ENCODE results near the gene TSPOAP1.

Gene TSPOAP1

GRCh38 chr17:58368860-58369213 lies 40.2 kb upstream of the TSPOAP1 start:
- Histone ChIP-seq H4K8ac (ENCODE audit: low read length) (no peak overlapping the region), H2AFZ (ENCODE audit: low read depth, low read length) (no peak overlapping the region), H2BK15ac (ENCODE audit: low read depth, poor library complexity, severe bottlenecking) (no peak overlapping the region), H2BK5ac (ENCODE audit: low read depth, low read length, poor library complexity, severe bottlenecking) (no peak overlapping the region), H3K27me3 (ENCODE audit: control insufficient read depth in 1 of 2, insufficient read depth in 1 of 2, low read length in 2 of 2) (peaks cover 31 to 41% of the 10 kb centered on the region in 2 experiments), H3K14ac (ENCODE audit: low read length in 2 of 2) (no peak overlapping the region), H3K4me2 (ENCODE audit: low read length, poor library complexity, severe bottlenecking) (no peak overlapping the region), H3K4ac (ENCODE audit: low read depth in 1 of 2, low read length in 2 of 2) (no peak overlapping the region), H3K23ac (ENCODE audit: low read length in 2 of 2) (no peak overlapping the region), H3K9ac (ENCODE audit: low read length) (no peak overlapping the region), H3K18ac (ENCODE audit: low read depth in 1 of 2, low read length in 2 of 2) (no peak overlapping the region), H3K36me3 (ENCODE audit: control insufficient read depth in 1 of 2, insufficient read depth in 2 of 2, low read depth in 1 of 2, low read length in 2 of 2) (no peaks in the 10 kb centered on the region), H3K4me1 (ENCODE audit: control insufficient read depth, insufficient read depth, low read depth, low read length) (no peaks in the 10 kb centered on the region), H2AK5ac (ENCODE audit: low read length, severe bottlenecking) (no peak overlapping the region), H3K27ac (ENCODE audit: low read length, poor library complexity, severe bottlenecking) (no peak overlapping the region), H2BK12ac (ENCODE audit: low read length in 2 of 2) (no peak overlapping the region), H4K91ac (ENCODE audit: low read length) (no peak overlapping the region), H3K9me3 (ENCODE audit: control insufficient read depth, low read length) (no peaks in the 10 kb centered on the region), H3K4me3 (ENCODE audit: insufficient read depth in 1 of 2, low read depth in 1 of 2, low read length in 2 of 2) (no peak overlapping the region), H2BK120ac (ENCODE audit: low read depth, low read length) (no peak overlapping the region), H3K79me1 (replicated peaks; ENCODE audit: low read length, poor library complexity, severe bottlenecking) (no peaks in the 10 kb centered on the region)
- DNase-seq: no peak
- WGBS: 75% methylated on average over 2 of the region's 3 CpGs

- no peak overlapping the region for H2BK12ac ChIP-seq (ENCODE audit: low read length in 2 of 2)
These were observed 38.9 kb upstream of the TSPOAP1 start for GRCh38 chr17:58367461-58367860.

DNA sequence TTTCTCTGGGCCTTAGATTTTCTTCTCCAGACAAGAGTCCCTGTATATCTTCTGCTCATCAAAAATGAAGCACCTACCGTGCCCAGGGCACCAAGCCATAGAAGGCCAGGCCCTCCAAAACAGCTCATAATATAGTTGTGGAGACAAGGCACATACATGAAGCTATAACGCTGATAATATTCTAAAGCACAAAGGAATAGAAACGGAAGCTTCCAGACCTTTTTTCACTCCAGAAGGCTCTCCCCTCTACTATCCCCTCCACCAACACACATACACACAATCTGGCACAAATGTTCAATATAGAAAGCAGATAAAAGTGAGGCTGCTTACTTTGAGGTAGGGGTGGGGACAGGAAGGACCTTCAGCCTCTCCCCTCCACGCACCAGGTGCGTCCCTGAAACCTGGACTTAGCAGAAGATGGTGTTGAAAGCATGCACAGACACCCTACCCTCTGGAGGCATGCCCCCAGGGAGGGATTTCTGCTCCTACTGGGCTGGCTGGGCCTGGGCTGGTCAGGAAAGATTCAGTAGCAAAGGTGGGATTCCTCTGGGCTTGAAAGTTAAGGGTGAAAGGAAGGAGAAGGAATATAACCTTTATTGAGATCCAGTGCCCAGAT lies 37.5 kb upstream of the TSPOAP1 start:
- Histone ChIP-seq H3K27me3 (ENCODE audit: control insufficient read depth in 1 of 2, insufficient read depth in 1 of 2, low read length in 2 of 2) (peaks cover 45 to 49% of the 10 kb centered on the region in 2 experiments), H2BK5ac (ENCODE audit: low read depth, low read length, poor library complexity, severe bottlenecking) (no peak overlapping the region), H2BK15ac (ENCODE audit: low read depth, poor library complexity, severe bottlenecking) (no peak overlapping the region), H3K9me3 (ENCODE audit: control insufficient read depth, low read length) (no peaks in the 10 kb centered on the region), H3K14ac (ENCODE audit: low read length in 2 of 2) (no peak overlapping the region), H3K18ac (ENCODE audit: low read depth in 1 of 2, low read length in 2 of 2) (no peak overlapping the region), H3K36me3 (ENCODE audit: control insufficient read depth in 1 of 2, insufficient read depth in 2 of 2, low read depth in 1 of 2, low read length in 2 of 2) (no peaks in the 10 kb centered on the region), H3K9ac (ENCODE audit: low read length) (no peak overlapping the region), H2AK5ac (ENCODE audit: low read length, severe bottlenecking) (no peak overlapping the region), H3K4ac (ENCODE audit: low read depth in 1 of 2, low read length in 2 of 2) (no peak overlapping the region), H3K23ac (ENCODE audit: low read length in 2 of 2) (no peak overlapping the region), H3K4me2 (ENCODE audit: low read length, poor library complexity, severe bottlenecking) (no peak overlapping the region), H3K4me1 (ENCODE audit: control insufficient read depth, insufficient read depth, low read depth, low read length) (no peaks in the 10 kb centered on the region), H2BK12ac (ENCODE audit: low read length in 2 of 2) (no peak overlapping the region), H4K91ac (ENCODE audit: low read length) (no peak overlapping the region), H3K4me3 (ENCODE audit: insufficient read depth in 1 of 2, low read depth in 1 of 2, low read length in 2 of 2) (no peak overlapping the region), H4K8ac (ENCODE audit: low read length) (no peak overlapping the region), H3K79me1 (replicated peaks; ENCODE audit: low read length, poor library complexity, severe bottlenecking) (no peaks in the 10 kb centered on the region), H2AFZ (ENCODE audit: low read depth, low read length) (no peak overlapping the region), H2BK120ac (ENCODE audit: low read depth, low read length) (no peak overlapping the region), H3K27ac (ENCODE audit: low read length, poor library complexity, severe bottlenecking) (no peak overlapping the region)
- 80% methylated on average over 3 of the region's 5 CpGs for WGBS
- no peak for DNase-seq

More at GRCh38 chr17:58367461-58367860, 38.9 kb upstream of the TSPOAP1 start:
- Histone ChIP-seq H3K18ac (ENCODE audit: low read depth in 1 of 2, low read length in 2 of 2) (no peak overlapping the region), H3K4ac (ENCODE audit: low read depth in 1 of 2, low read length in 2 of 2) (no peak overlapping the region), H3K23ac (ENCODE audit: low read length in 2 of 2) (no peak overlapping the region), H3K9me3 (ENCODE audit: control insufficient read depth, low read length) (no peaks in the 10 kb centered on the region), H4K8ac (ENCODE audit: low read length) (no peak overlapping the region), H3K79me1 (replicated peaks; ENCODE audit: low read length, poor library complexity, severe bottlenecking) (no peaks in the 10 kb centered on the region), H3K36me3 (ENCODE audit: control insufficient read depth in 1 of 2, insufficient read depth in 2 of 2, low read depth in 1 of 2, low read length in 2 of 2) (no peaks in the 10 kb centered on the region), H3K4me3 (ENCODE audit: insufficient read depth in 1 of 2, low read depth in 1 of 2, low read length in 2 of 2) (no peak overlapping the region), H2BK15ac (ENCODE audit: low read depth, poor library complexity, severe bottlenecking) (no peak overlapping the region), H2BK120ac (ENCODE audit: low read depth, low read length) (no peak overlapping the region), H3K9ac (ENCODE audit: low read length) (no peak overlapping the region), H3K27ac (ENCODE audit: low read length, poor library complexity, severe bottlenecking) (no peak overlapping the region), H3K14ac (ENCODE audit: low read length in 2 of 2) (no peak overlapping the region), H3K27me3 (ENCODE audit: control insufficient read depth in 1 of 2, insufficient read depth in 1 of 2, low read length in 2 of 2) (peaks cover 45 to 49% of the 10 kb centered on the region in 2 experiments), H2AFZ (ENCODE audit: low read depth, low read length) (no peak overlapping the region), H2AK5ac (ENCODE audit: low read length, severe bottlenecking) (no peak overlapping the region), H4K91ac (ENCODE audit: low read length) (no peak overlapping the region), H3K4me2 (ENCODE audit: low read length, poor library complexity, severe bottlenecking) (no peak overlapping the region), H3K4me1 (ENCODE audit: control insufficient read depth, insufficient read depth, low read depth, low read length) (no peaks in the 10 kb centered on the region), H2BK5ac (ENCODE audit: low read depth, low read length, poor library complexity, severe bottlenecking) (no peak overlapping the region)
- 90% methylated on average over 2 of the region's 3 CpGs for WGBS
- no peak for DNase-seq

DNA sequence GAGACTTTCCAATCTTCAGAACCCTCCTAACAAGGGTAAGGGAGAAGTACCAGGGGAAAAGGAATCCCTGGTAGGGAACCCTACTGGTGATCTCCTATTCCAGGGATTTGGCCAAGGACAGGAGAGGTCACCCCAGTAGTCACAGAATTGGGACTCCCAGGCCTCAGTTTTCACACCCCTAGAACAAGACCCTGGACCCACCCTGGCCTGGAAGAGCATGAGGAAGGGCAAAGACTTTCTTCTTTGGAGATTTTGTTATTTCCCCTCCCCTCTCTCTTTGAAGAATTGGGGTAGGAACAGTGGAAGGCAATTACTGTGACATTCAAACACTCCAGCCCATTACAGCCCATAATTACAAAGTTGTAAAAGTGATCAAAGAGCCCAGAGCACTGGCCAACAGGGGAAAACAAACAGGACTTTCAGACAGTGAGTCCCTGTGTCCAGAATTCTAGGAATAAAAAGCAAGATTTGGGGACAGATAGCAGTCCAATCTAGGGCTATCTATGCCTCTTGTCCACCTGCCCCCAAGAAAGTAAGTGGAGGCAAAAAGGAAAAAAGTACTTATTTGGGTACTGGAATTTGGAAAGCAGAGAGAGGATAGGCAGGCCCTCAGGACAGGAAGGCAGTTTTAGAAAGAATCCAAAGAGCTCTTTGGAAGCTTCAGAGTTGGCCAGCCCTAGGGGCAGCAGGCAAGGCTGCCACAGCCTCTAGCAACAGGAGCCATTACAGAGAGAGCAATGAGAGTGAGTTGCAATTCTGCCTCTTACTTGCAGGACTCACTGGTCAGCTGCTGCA lies 36.8 kb upstream of the TSPOAP1 start:
- Histone ChIP-seq H3K18ac (ENCODE audit: low read depth in 1 of 2, low read length in 2 of 2) (no peak overlapping the region), H2BK120ac (ENCODE audit: low read depth, low read length) (no peak overlapping the region), H3K27me3 (ENCODE audit: control insufficient read depth in 1 of 2, insufficient read depth in 1 of 2, low read length in 2 of 2) (peaks cover 42 to 45% of the 10 kb centered on the region in 2 experiments), H2BK12ac (ENCODE audit: low read length in 2 of 2) (no peak overlapping the region), H3K27ac (ENCODE audit: low read length, poor library complexity, severe bottlenecking) (no peak overlapping the region), H3K9me3 (ENCODE audit: control insufficient read depth, low read length) (no peaks in the 10 kb centered on the region), H2AFZ (ENCODE audit: low read depth, low read length) (no peak overlapping the region), H2BK15ac (ENCODE audit: low read depth, poor library complexity, severe bottlenecking) (no peak overlapping the region), H3K4me3 (ENCODE audit: insufficient read depth in 1 of 2, low read depth in 1 of 2, low read length in 2 of 2) (no peak overlapping the region), H3K4me1 (ENCODE audit: control insufficient read depth, insufficient read depth, low read depth, low read length) (no peaks in the 10 kb centered on the region), H3K14ac (ENCODE audit: low read length in 2 of 2) (no peak overlapping the region), H4K8ac (ENCODE audit: low read length) (no peak overlapping the region), H2AK5ac (ENCODE audit: low read length, severe bottlenecking) (no peak overlapping the region), H3K23ac (ENCODE audit: low read length in 2 of 2) (no peak overlapping the region), H4K91ac (ENCODE audit: low read length) (no peak overlapping the region), H3K9ac (ENCODE audit: low read length) (no peak overlapping the region), H3K36me3 (ENCODE audit: control insufficient read depth in 1 of 2, insufficient read depth in 2 of 2, low read depth in 1 of 2, low read length in 2 of 2) (no peaks in the 10 kb centered on the region), H3K79me1 (replicated peaks; ENCODE audit: low read length, poor library complexity, severe bottlenecking) (no peaks in the 10 kb centered on the region), H3K4me2 (ENCODE audit: low read length, poor library complexity, severe bottlenecking) (no peak overlapping the region), H3K4ac (ENCODE audit: low read depth in 1 of 2, low read length in 2 of 2) (no peak overlapping the region), H2BK5ac (ENCODE audit: low read depth, low read length, poor library complexity, severe bottlenecking) (no peak overlapping the region)
- DNase-seq: no peak
